Naive thymus-derived CD4-positive, alpha-beta T cell (primary cell): Measurements from ENCODE around the gene TSPOAP1. TPM values are rescaled to one million over a fixed set of nuclear protein-coding genes. Genes with fewer than 3 reads are reported as not detected.
A peak's percentile ranks its signal among the peaks of the same experiment; 100 is the strongest.

ENCODE experiments used
- ATAC-seq: fragments of 150-1000 bp; cut with Tn5 transposase; 2 replicates; pipeline ENCODE4 v1.10.0; 2021; ENCODE audit warnings: mild to moderate bottlenecking, moderate library complexity
- CTCF ChIA-PET: fragments of 350-600 bp; sonication (Branson Sonifier 250); formaldehyde crosslinking; loops from one replicate; lab custom pipeline; 2021; ENCODE audit warnings: antibody characterized with exemption; lab: Charles Lee
- POLR2A ChIA-PET: fragments of 350-600 bp; sonication (Branson Sonifier 250); formaldehyde crosslinking; loops from one replicate; lab custom pipeline; 2021; ENCODE audit warnings: antibody characterized with exemption, inconsistent platforms; lab: Charles Lee
- DNase-seq, 9 donors: peaks; one replicate each; pipeline versions ENCODE4 v3.0.0 to v3.0.0-alpha.2; 2020 to 2022; ENCODE audit warnings: mixed read lengths in 1 of 9
- H3K27ac ChIP-seq: one replicate; pipeline ENCODE4 v1.7.0; 2013; ENCODE audit warnings: mild to moderate bottlenecking, low read depth, low read length, moderate library complexity
- H3K27me3 ChIP-seq, 2 donors: one replicate each; pipeline ENCODE4 v1.7.0; 2013; ENCODE audit warnings: low read length in 2 of 2, mild to moderate bottlenecking in 2 of 2, moderate library complexity in 2 of 2; ENCODE audit not compliant: control insufficient read depth in 2 of 2, insufficient read depth in 2 of 2
- H3K36me3 ChIP-seq, 3 experiments: 1 replicate in 2 of 3; 2 replicates in 1 of 3; pipeline ENCODE4 v1.7.0; 2013; ENCODE audit warnings: low read length in 3 of 3, mild to moderate bottlenecking in 3 of 3, moderate library complexity in 1 of 3; ENCODE audit not compliant: insufficient read depth in 3 of 3, control insufficient read depth in 2 of 3
- H3K4me1 ChIP-seq, 2 donors: one replicate each; pipeline ENCODE4 v1.7.0; 2013; ENCODE audit warnings: low read length in 2 of 2, mild to moderate bottlenecking in 2 of 2, moderate library complexity in 1 of 2; ENCODE audit not compliant: control insufficient read depth in 2 of 2, insufficient read depth in 2 of 2
- H3K4me3 ChIP-seq: 2 replicates; pipeline ENCODE4 v1.7.0; 2013; ENCODE audit warnings: mild to moderate bottlenecking, low read length
- H3K9me3 ChIP-seq, 3 experiments: 1 replicate in 2 of 3; 2 replicates in 1 of 3; pipeline ENCODE4 v1.7.0; 2013; ENCODE audit warnings: low read length in 3 of 3; ENCODE audit not compliant: control insufficient read depth in 2 of 3
- H3K27ac Mint-ChIP-seq, 9 donors: one replicate each; pipeline ENCODE4 v1.8.0; 2020 to 2022; ENCODE audit warnings: mixed read lengths in 9 of 9, mild to moderate bottlenecking in 8 of 9, moderate library complexity in 5 of 9, inconsistent platforms in 2 of 9
- H3K27me3 Mint-ChIP-seq, 5 donors: one replicate each; pipeline ENCODE4 v1.8.0; 2021 to 2022; ENCODE audit warnings: mixed read lengths in 5 of 5, mild to moderate bottlenecking in 1 of 5
- H3K36me3 Mint-ChIP-seq, 5 donors: one replicate each; pipeline ENCODE4 v1.8.0; 2020 to 2022; ENCODE audit warnings: mixed read lengths in 5 of 5, mild to moderate bottlenecking in 3 of 5, inconsistent platforms in 1 of 5
- H3K4me1 Mint-ChIP-seq, 7 donors: one replicate each; pipeline ENCODE4 v1.8.0; 2020 to 2022; ENCODE audit warnings: mixed read lengths in 7 of 7, mild to moderate bottlenecking in 3 of 7, inconsistent platforms in 1 of 7
- H3K4me3 Mint-ChIP-seq, 10 donors: one replicate each; pipeline ENCODE4 v1.8.0; 2020 to 2022; ENCODE audit warnings: mild to moderate bottlenecking in 10 of 10, mixed read lengths in 10 of 10, moderate library complexity in 6 of 10, inconsistent platforms in 2 of 10
- H3K9me3 Mint-ChIP-seq, 11 donors: one replicate each; pipeline ENCODE4 v1.8.0; 2020 to 2022; ENCODE audit warnings: mixed read lengths in 11 of 11, mild to moderate bottlenecking in 4 of 11, inconsistent platforms in 1 of 11, moderate library complexity in 1 of 11
- intact Hi-C, 2 donors: fragments of 100-400 bp; cut with micrococcal nuclease; formaldehyde crosslinking; loops; one replicate each; pipeline ENCODE4 v1.15.1; 2023
- polyA plus RNA-seq, 2 donors: library from polyadenylated mRNA; unstranded; fragments of 300-500 nt; fragmentation: Illumina TruSeq; gene quantifications; one replicate each; pipeline ENCODE4 v1.2.3, GENCODE V29; 2021
- total RNA-seq, 6 experiments: library from RNA in 5 of 6; stranded (reverse) in 5 of 6; gene quantifications; 1 replicate in 5 of 6; 2 replicates in 1 of 6; pipeline ENCODE4 v1.2.3 and lab custom pipeline; 2021 to 2026

The TSPOAP1 gene
- total and polyA plus RNA-seq, 7 experiments from 2014 or later, result 0.20 to 62.5 (median 11.8) TPM

DNA sequence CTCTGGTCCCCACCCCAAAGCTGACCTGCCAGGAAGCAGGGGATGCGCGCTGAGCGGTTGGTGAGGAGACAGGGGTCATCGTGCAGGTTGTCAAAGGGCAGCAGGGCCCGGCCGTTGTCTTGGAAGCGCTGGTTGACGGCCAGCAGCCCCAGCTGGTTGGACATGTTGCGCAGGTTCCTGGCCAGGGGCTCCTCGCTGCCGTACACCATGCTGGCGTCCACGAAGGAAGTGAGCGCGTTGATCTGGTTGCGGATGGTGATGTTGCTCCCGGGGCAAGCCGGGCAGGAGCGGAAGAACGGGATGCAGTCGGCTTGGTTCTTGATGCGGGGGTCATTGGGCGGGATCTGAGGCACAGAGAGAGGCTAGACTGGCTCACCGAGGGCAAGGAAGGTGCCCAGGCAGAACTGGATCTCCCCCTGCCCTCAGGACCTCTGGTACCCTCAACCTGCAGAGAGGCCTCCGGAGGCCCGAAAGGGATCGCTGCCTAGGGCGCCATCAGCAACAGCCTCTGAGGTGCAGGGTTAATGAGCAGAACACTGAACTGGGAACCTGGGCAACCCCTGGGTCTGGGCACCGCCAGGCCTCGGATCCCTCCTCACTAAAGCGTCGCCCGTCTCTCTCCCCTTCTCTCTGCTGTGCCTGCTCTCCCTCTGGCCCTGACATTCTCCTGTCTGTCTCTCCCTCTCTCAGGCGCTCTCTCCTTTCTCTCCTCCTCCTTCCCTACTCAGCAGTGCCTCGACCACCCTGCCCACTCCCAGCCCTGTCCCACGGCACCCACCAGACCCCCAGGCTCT lies 50.6 kb downstream of the TSPOAP1 start:
- no peaks in the 10 kb centered on the region for H3K9me3 Mint-ChIP-seq
- no peak overlapping the region for H3K4me3 ChIP-seq
- H3K4me3 Mint-ChIP-seq, result no peak overlapping the region
- CTCF ChIA-PET, result no interaction called here
- H3K4me1 ChIP-seq, result no peaks in the 10 kb centered on the region
- H3K36me3 ChIP-seq, result no peaks in the 10 kb centered on the region
- no peaks in the 10 kb centered on the region for H3K9me3 ChIP-seq
- intact Hi-C loops, result loop anchor here (1.0 kb wide), 2 partner anchors 169 to 727 kb away; no protein-coding TSS in a partner anchor
- H3K27ac Mint-ChIP-seq, result no peak overlapping the region
- POLR2A ChIA-PET, result no interaction called here
- no peak for DNase-seq
- no peaks in the 10 kb centered on the region for H3K36me3 Mint-ChIP-seq
- peaks cover 0 to 32% (median 21%) of the 10 kb centered on the region in 5 donors for H3K27me3 Mint-ChIP-seq
- peaks cover 0 to 11% (median 5%) of the 10 kb centered on the region in 7 donors for H3K4me1 Mint-ChIP-seq
- ATAC-seq, result no peak
- no peaks in the 10 kb centered on the region for H3K27me3 ChIP-seq
- no peak overlapping the region for H3K27ac ChIP-seq

DNA sequence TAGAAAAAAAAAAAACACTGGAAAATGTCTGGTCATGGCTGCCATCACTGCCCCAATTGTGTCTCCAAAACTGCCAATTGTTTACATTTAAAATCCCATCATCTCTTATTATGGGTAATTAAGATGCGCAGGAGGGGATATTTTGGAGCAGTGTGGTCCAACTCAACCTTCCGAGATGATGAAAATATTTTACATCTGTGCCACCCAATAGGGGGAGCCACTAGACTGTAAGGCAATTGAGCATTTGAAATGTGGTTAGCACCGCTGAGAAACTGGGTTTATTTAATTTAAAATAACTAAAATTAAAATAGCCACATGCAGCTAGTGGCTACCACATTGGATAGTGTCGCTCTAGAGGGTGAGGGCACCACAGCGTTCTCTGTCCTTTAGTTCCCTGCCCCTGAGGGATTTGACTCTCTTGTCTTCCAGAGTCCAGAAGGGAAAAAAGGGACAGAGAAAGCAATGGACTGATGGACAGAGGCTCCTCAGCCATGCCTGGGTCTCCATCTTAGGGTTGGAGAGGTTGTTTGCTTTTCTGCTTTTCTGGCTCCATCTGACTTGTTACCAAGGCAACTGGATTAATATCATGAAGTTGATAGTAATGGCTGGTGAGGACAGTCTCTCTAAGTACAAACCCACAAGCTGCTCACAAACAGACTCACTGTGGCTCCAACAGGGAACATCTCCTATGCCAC lies 51.3 kb downstream of the TSPOAP1 start:
- H3K4me3 Mint-ChIP-seq, result no peak overlapping the region
- Histone ChIP-seq H3K36me3 (no peaks in the 10 kb centered on the region), H3K27me3 (no peaks in the 10 kb centered on the region), H3K27ac (no peak overlapping the region), H3K4me3 (no peak overlapping the region), H3K4me1 (no peaks in the 10 kb centered on the region), H3K9me3 (no peaks in the 10 kb centered on the region)
- POLR2A ChIA-PET, result interaction anchor here (0.7 kb wide), 1 partner anchor 379 kb away, joined by 3 read pairs; no protein-coding TSS in a partner anchor
- no peak overlapping the region for H3K27ac Mint-ChIP-seq
- CTCF ChIA-PET, result interaction anchor here (0.7 kb wide), 1 partner anchor 222 kb away, joined by 3 read pairs; no protein-coding TSS in a partner anchor
- no peaks in the 10 kb centered on the region for H3K36me3 Mint-ChIP-seq
- intact Hi-C loops, result loop anchor here (1.0 kb wide), 2 partner anchors 170 to 728 kb away; no protein-coding TSS in a partner anchor
- H3K9me3 Mint-ChIP-seq, result no peaks in the 10 kb centered on the region
- ATAC-seq (no peak), DNase-seq (peak in 2 of 9 donors; percentile 7 to 22)
- peaks cover 0 to 29% (median 21%) of the 10 kb centered on the region in 5 donors for H3K27me3 Mint-ChIP-seq
- H3K4me1 Mint-ChIP-seq, result peaks cover 0 to 11% (median 5%) of the 10 kb centered on the region in 7 donors

DNA sequence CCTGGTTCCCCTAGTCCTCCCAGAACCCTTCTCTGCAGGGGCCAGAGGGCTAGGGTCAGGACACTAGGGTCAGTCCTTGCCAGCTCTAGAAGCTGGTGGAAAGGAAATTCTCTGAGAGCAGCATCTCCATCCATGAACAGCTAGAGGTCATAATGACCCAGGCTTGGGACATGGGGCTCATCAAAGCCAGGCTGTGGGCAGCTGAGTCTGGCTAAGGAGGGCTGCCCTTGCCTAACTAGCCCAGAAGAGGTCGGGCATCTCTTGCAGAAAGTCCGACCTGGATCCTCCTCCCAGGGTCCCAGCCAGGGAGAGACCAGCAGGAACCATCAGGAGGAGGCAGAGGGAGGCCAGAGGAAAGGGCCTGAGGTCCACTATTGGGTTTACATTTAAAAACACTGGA lies 52.2 kb downstream of the TSPOAP1 start:
- H3K36me3 ChIP-seq, result no peaks in the 10 kb centered on the region
- no peak for ATAC-seq
- H3K27ac ChIP-seq, result no peak overlapping the region
- H3K4me3 ChIP-seq, result no peak overlapping the region
- Mint-ChIP-seq H3K27me3 (peaks cover 0 to 29% (median 21%) of the 10 kb centered on the region in 5 donors), H3K36me3 (no peaks in the 10 kb centered on the region), H3K4me1 (peaks cover 0 to 11% (median 5%) of the 10 kb centered on the region in 7 donors), H3K27ac (no peak overlapping the region), H3K9me3 (no peaks in the 10 kb centered on the region), H3K4me3 (no peak overlapping the region)
- H3K9me3 ChIP-seq, result no peaks in the 10 kb centered on the region
- ChIA-PET CTCF (interaction anchor here (0.7 kb wide), 1 partner anchor 223 kb away, joined by 3 read pairs; no protein-coding TSS in a partner anchor), POLR2A (interaction anchor here (0.7 kb wide), 1 partner anchor 378 kb away, joined by 3 read pairs; no protein-coding TSS in a partner anchor)
- no peak for DNase-seq
- H3K4me1 ChIP-seq, result no peaks in the 10 kb centered on the region
- intact Hi-C loops, result no loop called here
- H3K27me3 ChIP-seq, result no peaks in the 10 kb centered on the region

DNA sequence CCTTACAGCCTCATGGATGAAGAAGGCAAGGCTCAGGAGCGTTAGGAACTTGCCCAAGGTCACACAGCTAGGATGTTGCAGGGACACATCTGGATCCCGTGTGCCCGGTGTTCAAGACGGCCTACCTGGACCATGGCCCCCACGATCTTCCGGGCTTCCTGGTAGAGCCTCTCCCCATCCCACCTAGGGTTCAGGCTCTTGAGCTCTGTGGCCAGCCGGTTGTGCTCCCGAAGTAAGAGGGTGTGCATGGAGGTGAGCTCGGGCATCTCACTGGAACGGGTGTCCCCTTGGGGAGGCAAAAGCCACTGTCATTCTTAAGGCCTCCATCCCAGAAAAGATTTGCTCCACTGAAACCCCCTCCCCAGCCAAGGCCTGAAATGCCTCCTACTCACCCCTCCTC lies 53.2 kb downstream of the TSPOAP1 start:
- H3K9me3 Mint-ChIP-seq, result no peaks in the 10 kb centered on the region
- H3K27ac ChIP-seq, result no peak overlapping the region
- POLR2A ChIA-PET, result no interaction called here
- no peak overlapping the region for H3K4me3 ChIP-seq
- no peaks in the 10 kb centered on the region for H3K36me3 Mint-ChIP-seq
- no peaks in the 10 kb centered on the region for H3K36me3 ChIP-seq
- DNase-seq (no peak), ATAC-seq (no peak)
- no peak overlapping the region for H3K4me3 Mint-ChIP-seq
- no peaks in the 10 kb centered on the region for H3K27me3 ChIP-seq
- H3K4me1 Mint-ChIP-seq, result peaks cover 0 to 11% (median 5%) of the 10 kb centered on the region in 7 donors
- no peaks in the 10 kb centered on the region for H3K9me3 ChIP-seq
- CTCF ChIA-PET, result interaction anchor here (1.1 to 1.3 kb wide), 2 partner anchors 103 to 142 kb away, joined by 3 to 4 read pairs; partner anchors contain the start of gene RNF43
- peaks cover 0 to 24% (median 16%) of the 10 kb centered on the region in 5 donors for H3K27me3 Mint-ChIP-seq
- intact Hi-C loops, result no loop called here
- no peaks in the 10 kb centered on the region for H3K4me1 ChIP-seq
- no peak overlapping the region for H3K27ac Mint-ChIP-seq

DNA sequence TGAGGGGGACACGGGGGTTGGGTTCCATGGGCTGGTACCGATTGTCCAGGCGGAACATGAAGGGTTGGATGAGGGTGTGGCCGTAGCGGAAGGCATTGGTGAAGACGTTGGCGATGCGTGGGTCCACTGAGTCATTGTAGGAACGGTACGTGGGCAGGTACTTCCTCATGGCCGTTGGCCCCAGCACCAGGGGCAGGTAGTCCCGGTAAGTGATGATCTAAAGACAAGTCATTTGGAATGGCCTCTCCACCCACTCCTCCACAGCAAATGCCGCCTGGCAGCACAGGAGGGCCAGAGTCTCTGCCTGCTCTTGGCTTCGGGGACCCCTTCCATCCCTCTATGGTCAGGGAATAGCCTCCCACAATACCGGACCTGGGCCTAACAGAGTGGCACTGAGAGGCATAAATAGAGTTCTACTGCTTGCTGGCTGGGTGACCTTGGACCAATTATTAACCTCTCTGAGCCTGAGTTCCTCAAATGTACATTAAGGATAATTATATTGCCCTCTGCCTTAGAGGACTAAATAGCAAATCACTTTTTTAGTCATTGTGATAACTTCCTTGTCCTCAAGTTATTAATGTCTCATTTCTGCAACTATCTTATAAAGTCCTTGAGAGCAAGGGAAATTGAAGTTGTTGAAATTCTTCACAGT lies 55.0 kb downstream of the TSPOAP1 start:
- peak overlapping the region in 1 of 9 donors; percentile 25 for H3K27ac Mint-ChIP-seq

More for the DNA sequence above, 55.0 kb downstream of the TSPOAP1 start:
- CTCF ChIA-PET, result no interaction called here
- Mint-ChIP-seq H3K27me3 (peaks cover 0 to 12% (median 6%) of the 10 kb centered on the region in 5 donors), H3K9me3 (no peaks in the 10 kb centered on the region), H3K4me1 (peaks cover 0 to 4% (median 0%) of the 10 kb centered on the region in 7 donors), H3K4me3 (no peak overlapping the region), H3K36me3 (no peaks in the 10 kb centered on the region)
- no peaks in the 10 kb centered on the region for H3K9me3 ChIP-seq
- DNase-seq, result no peak
- no peaks in the 10 kb centered on the region for H3K4me1 ChIP-seq
- no peak for ATAC-seq
- no peak overlapping the region for H3K4me3 ChIP-seq
- H3K27me3 ChIP-seq, result no peaks in the 10 kb centered on the region
- no peaks in the 10 kb centered on the region for H3K36me3 ChIP-seq
- POLR2A ChIA-PET, result no interaction called here
- intact Hi-C loops, result no loop called here
- no peak overlapping the region for H3K27ac ChIP-seq
